Measurements from ENCODE around the gene GARIN5B. TPM values are rescaled to one million over a fixed set of nuclear protein-coding genes. Genes with fewer than 3 reads are reported as not detected.

The GARIN5B gene
- polyA plus RNA-seq, 3 donors: not detected

- H3K4me2 ChIP-seq (replicated peaks; ENCODE audit: extremely low read depth, low read length, poor library complexity, severe bottlenecking): no peak overlapping the region
- H4K20me1 ChIP-seq (ENCODE audit: insufficient read depth, low read length): peaks cover 20% of the 10 kb centered on the region
- H3K4me3 Mint-ChIP-seq: no peak overlapping the region
- peaks cover 29 to 45% of the 10 kb centered on the region in 2 donors for H3K4me1 ChIP-seq (ENCODE audit: control insufficient read depth in 1 of 2, insufficient read depth in 2 of 2, low read length in 2 of 2)
- WGBS (ENCODE audit: insufficient coverage): 95% methylated on average over 7 of the region's 14 CpGs
- intact Hi-C loops (cut with micrococcal nuclease): loop anchor here in 1 of 2 donors (10.0 kb wide), 1 partner anchor 204 kb away; the partner anchor contains the start of genes ZNF524 and ZNF865
- peaks cover 0 to 2% (median 0%) of the 10 kb centered on the region in 7 donors for H3K9me3 Mint-ChIP-seq
- peaks cover 31 to 44% of the 10 kb centered on the region in 2 donors for H3K36me3 ChIP-seq (replicated peaks in 1 of 2; ENCODE audit: control insufficient read depth in 1 of 2, insufficient read depth in 2 of 2, low read length in 2 of 2)
- TF ChIP-seq CTCF (IDR thresholded peaks at IDR 0.05): no peak
- no peak overlapping the region for H3K4me3 ChIP-seq (replicated peaks in 1 of 3; ENCODE audit: low read depth in 2 of 3, low read length in 3 of 3)
- peaks cover 50% of the 10 kb centered on the region for H3K4me1 Mint-ChIP-seq
- H3K9me3 ChIP-seq (replicated peaks in 1 of 2; ENCODE audit: control insufficient read depth in 1 of 2, insufficient read depth in 1 of 2, low read length in 2 of 2): no peaks in the 10 kb centered on the region
- peak overlapping the region in 1 of 2 donors; percentile 90 for H3K27ac ChIP-seq (ENCODE audit: low read depth in 1 of 2, low read length in 2 of 2)
- no peak for DNase-seq
- peaks cover 0 to 2% (median 0%) of the 10 kb centered on the region in 3 donors for H3K27me3 Mint-ChIP-seq (ENCODE audit: low read depth in 3 of 3)
- no peak overlapping the region for H2AFZ ChIP-seq (ENCODE audit: insufficient read depth, low read depth, low read length, poor library complexity, severe bottlenecking)
- H3K79me2 ChIP-seq (ENCODE audit: insufficient read depth, low read length): peaks cover 55% of the 10 kb centered on the region
- H3K27me3 ChIP-seq (ENCODE audit: control insufficient read depth in 2 of 2, insufficient read depth in 2 of 2, low read length in 2 of 2): no peaks in the 10 kb centered on the region
- peaks cover 35 to 51% of the 10 kb centered on the region in 2 donors for H3K36me3 Mint-ChIP-seq
- H3K9ac ChIP-seq (ENCODE audit: insufficient read depth, low read length, poor library complexity, severe bottlenecking): no peak overlapping the region
- H3K27ac Mint-ChIP-seq: peak overlapping the region in 4 of 7 donors; percentile 24 to 77 (median 58)
Observed at GRCh38 chr19:55400281-55401087, 37.4 kb upstream of the GARIN5B start.

- H3K9me3 ChIP-seq (replicated peaks in 1 of 2; ENCODE audit: control insufficient read depth in 1 of 2, insufficient read depth in 1 of 2, low read length in 2 of 2): no peaks in the 10 kb centered on the region
- H3K27ac ChIP-seq (ENCODE audit: low read depth in 1 of 2, low read length in 2 of 2): peak overlapping the region; percentile 64 to 90
- H2AFZ ChIP-seq (ENCODE audit: insufficient read depth, low read depth, low read length, poor library complexity, severe bottlenecking): peak overlapping the region; percentile 53
- H3K79me2 ChIP-seq (ENCODE audit: insufficient read depth, low read length): peaks cover 34% of the 10 kb centered on the region
- TF ChIP-seq CTCF (IDR thresholded peaks at IDR 0.05): no peak
- peaks cover 15% of the 10 kb centered on the region for H4K20me1 ChIP-seq (ENCODE audit: insufficient read depth, low read length)
- peaks cover 27 to 40% of the 10 kb centered on the region in 2 donors for H3K4me1 ChIP-seq (ENCODE audit: control insufficient read depth in 1 of 2, insufficient read depth in 2 of 2, low read length in 2 of 2)
- 21% methylated on average over 8 of the region's 12 CpGs for WGBS (ENCODE audit: insufficient coverage)
- peaks cover 26 to 29% of the 10 kb centered on the region in 2 donors for H3K36me3 ChIP-seq (replicated peaks in 1 of 2; ENCODE audit: control insufficient read depth in 1 of 2, insufficient read depth in 2 of 2, low read length in 2 of 2)
- Mint-ChIP-seq H3K4me3 (peak overlapping the region; percentile 80 to 86), H3K36me3 (peaks cover 26 to 33% of the 10 kb centered on the region in 2 donors), H3K9me3 (peaks cover 0 to 2% (median 0%) of the 10 kb centered on the region in 7 donors), H3K4me1 (peaks cover 47% of the 10 kb centered on the region), H3K27ac (peak overlapping the region; percentile 86 to 96 (median 92)), H3K27me3 (ENCODE audit: low read depth in 3 of 3) (peaks cover 0 to 2% (median 0%) of the 10 kb centered on the region in 3 donors)
- peak; percentile 33 to 76 (median 54) for DNase-seq
- H3K4me2 ChIP-seq (replicated peaks; ENCODE audit: extremely low read depth, low read length, poor library complexity, severe bottlenecking): peak overlapping the region; percentile 79
- H3K4me3 ChIP-seq (replicated peaks in 1 of 3; ENCODE audit: low read depth in 2 of 3, low read length in 3 of 3): peak overlapping the region; percentile 27 to 77 (median 53)
- H3K27me3 ChIP-seq (ENCODE audit: control insufficient read depth in 2 of 2, insufficient read depth in 2 of 2, low read length in 2 of 2): no peaks in the 10 kb centered on the region
- intact Hi-C loops (cut with micrococcal nuclease): no loop called here
- peak overlapping the region; percentile 49 for H3K9ac ChIP-seq (ENCODE audit: insufficient read depth, low read length, poor library complexity, severe bottlenecking)
Observed at GRCh38 chr19:55398200-55398925, 35.3 kb upstream of the GARIN5B start.
